KMS-11 (cell line): ENCODE measurements around the gene API5.

Experiments used
- H2AFZ ChIP-seq: fragments of 200-600 bp; sonication (generic); 2 replicates; pipeline ENCODE4 v1.6.1; 2016; ENCODE audit warnings: antibody characterized with exemption, mixed run types, low read depth
- H3K27ac ChIP-seq: fragments of 200-600 bp; sonication (generic); 2 replicates; pipeline ENCODE4 v1.6.1; 2016; ENCODE audit warnings: mild to moderate bottlenecking, mixed run types
- H3K27me3 ChIP-seq: fragments of 200-600 bp; sonication (generic); 2 replicates; pipeline ENCODE4 v1.6.1; 2017; ENCODE audit warnings: mild to moderate bottlenecking, low read depth, mixed run types, moderate library complexity; ENCODE audit not compliant: insufficient read depth
- H3K36me3 ChIP-seq: fragments of 200-600 bp; sonication (generic); 2 replicates; pipeline ENCODE4 v1.6.1; 2017; ENCODE audit warnings: mild to moderate bottlenecking, mixed run types; ENCODE audit not compliant: insufficient read depth
- H3K4me1 ChIP-seq: fragments of 200-600 bp; sonication (generic); 2 replicates; pipeline ENCODE4 v1.6.1; 2016; ENCODE audit warnings: mild to moderate bottlenecking, low read depth, mixed run types; ENCODE audit not compliant: poor library complexity, severe bottlenecking
- H3K4me2 ChIP-seq: fragments of 200-600 bp; sonication (generic); 2 replicates; pipeline ENCODE4 v1.7.0; 2016; ENCODE audit warnings: mild to moderate bottlenecking, mixed run types
- H3K4me3 ChIP-seq: fragments of 200-600 bp; sonication (generic); IDR thresholded peaks from 2 replicates; pipeline ENCODE4 v1.6.1; 2017; ENCODE audit warnings: low read depth, low read length, mixed read lengths; ENCODE audit not compliant: insufficient read depth
- H3K79me2 ChIP-seq: fragments of 200-600 bp; sonication (generic); 2 replicates; pipeline ENCODE4 v1.6.1; 2016; ENCODE audit warnings: low read depth, mixed run types; ENCODE audit not compliant: insufficient read depth
- H3K9ac ChIP-seq: fragments of 200-600 bp; sonication (generic); 2 replicates; pipeline ENCODE4 v1.6.1; 2016; ENCODE audit warnings: mild to moderate bottlenecking, mixed run types
- H4K20me1 ChIP-seq: fragments of 200-600 bp; sonication (generic); 2 replicates; pipeline ENCODE4 v1.6.1; 2016; ENCODE audit warnings: mild to moderate bottlenecking, mixed run types; ENCODE audit not compliant: insufficient read depth
- TF ChIP-seq, protein P1 (sequence below): fragments of 200-600 bp; sonication (generic); conservative IDR thresholded peaks from 2 replicates; pipeline ENCODE4 v1.6.1; 2017; ENCODE audit warnings: low read depth, mild to moderate bottlenecking, antibody characterized with exemption, low read length, moderate library complexity, mixed read lengths

API5 gene

GRCh38 chr11:43311791-43312607, at the start of gene API5:
Gene API5, plus strand, starts transcription at chr11:43311996. Its CDS starts 132 bp downstream, at chr11:43312128.
- TF ChIP-seq, protein P1, sequence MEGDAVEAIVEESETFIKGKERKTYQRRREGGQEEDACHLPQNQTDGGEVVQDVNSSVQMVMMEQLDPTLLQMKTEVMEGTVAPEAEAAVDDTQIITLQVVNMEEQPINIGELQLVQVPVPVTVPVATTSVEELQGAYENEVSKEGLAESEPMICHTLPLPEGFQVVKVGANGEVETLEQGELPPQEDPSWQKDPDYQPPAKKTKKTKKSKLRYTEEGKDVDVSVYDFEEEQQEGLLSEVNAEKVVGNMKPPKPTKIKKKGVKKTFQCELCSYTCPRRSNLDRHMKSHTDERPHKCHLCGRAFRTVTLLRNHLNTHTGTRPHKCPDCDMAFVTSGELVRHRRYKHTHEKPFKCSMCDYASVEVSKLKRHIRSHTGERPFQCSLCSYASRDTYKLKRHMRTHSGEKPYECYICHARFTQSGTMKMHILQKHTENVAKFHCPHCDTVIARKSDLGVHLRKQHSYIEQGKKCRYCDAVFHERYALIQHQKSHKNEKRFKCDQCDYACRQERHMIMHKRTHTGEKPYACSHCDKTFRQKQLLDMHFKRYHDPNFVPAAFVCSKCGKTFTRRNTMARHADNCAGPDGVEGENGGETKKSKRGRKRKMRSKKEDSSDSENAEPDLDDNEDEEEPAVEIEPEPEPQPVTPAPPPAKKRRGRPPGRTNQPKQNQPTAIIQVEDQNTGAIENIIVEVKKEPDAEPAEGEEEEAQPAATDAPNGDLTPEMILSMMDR: peak; percentile 74
- no peaks in the 10 kb centered on the region for H3K36me3 ChIP-seq
- peaks cover 50% of the 10 kb centered on the region for H3K79me2 ChIP-seq
- H3K4me1 ChIP-seq: peaks cover 40% of the 10 kb centered on the region
- no peak within 1 kb of the TSS for H3K4me3 ChIP-seq
- peak within 1 kb of the TSS; percentile 85 for H2AFZ ChIP-seq
- H4K20me1 ChIP-seq: peaks cover 13% of the 10 kb centered on the region
- no peaks in the 10 kb centered on the region for H3K27me3 ChIP-seq
- H3K9ac ChIP-seq: peak within 1 kb of the TSS; percentile 75
- H3K4me2 ChIP-seq: peak within 1 kb of the TSS; percentile 100
- peak within 1 kb of the TSS; percentile 81 for H3K27ac ChIP-seq

DNA sequence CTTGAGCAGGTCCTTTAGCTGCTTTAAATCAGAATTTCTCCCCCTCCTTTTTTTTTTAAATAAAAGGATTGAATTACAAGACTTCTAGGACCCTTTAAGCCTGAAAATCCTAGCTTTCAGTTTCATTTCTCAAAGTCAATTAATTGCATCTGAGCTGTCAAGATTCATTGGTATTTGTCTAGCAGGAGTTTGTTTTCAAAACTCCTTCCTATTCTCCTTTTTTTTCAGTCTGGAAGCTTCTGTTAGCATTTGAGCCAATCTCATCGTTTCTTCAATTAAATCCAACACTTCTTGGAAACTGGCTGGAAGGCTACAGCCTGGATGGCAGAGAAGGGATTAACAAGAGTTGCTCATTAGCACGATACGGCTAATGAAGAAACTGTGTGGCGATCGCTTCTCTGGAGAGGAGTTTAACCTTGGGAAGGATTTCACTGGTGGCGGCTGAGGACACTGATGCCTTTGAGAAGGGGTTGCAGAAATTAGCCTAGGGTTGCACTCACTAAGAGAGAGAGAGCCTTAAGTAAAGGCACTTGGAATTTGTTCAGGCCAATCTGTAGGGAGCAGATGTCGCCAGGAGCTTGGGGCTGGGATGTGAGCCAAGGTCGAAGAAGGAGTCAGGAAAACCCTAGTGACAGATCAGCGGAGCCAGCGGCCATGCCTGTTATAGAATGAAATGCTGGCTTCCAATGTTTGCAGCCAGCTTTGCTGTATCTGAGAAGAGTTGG, 43.8 kb upstream of the API5 start:
- no peaks in the 10 kb centered on the region for H3K36me3 ChIP-seq
- H3K4me3 ChIP-seq: no peak overlapping the region

GRCh38 chr11:43268786-43269185, 43.0 kb upstream of the API5 start:
- H3K4me3 ChIP-seq: no peak overlapping the region
- H2AFZ ChIP-seq: no peak overlapping the region
- H4K20me1 ChIP-seq: no peaks in the 10 kb centered on the region
- no peaks in the 10 kb centered on the region for H3K36me3 ChIP-seq
- no peaks in the 10 kb centered on the region for H3K79me2 ChIP-seq
- no peak overlapping the region for H3K9ac ChIP-seq
- H3K4me2 ChIP-seq: no peak overlapping the region
- H3K27ac ChIP-seq: no peak overlapping the region
- TF ChIP-seq, protein P1: no peak
- H3K27me3 ChIP-seq: no peaks in the 10 kb centered on the region
- no peaks in the 10 kb centered on the region for H3K4me1 ChIP-seq

More for the DNA sequence above, 43.8 kb upstream of the API5 start:
- Histone ChIP-seq H4K20me1 (no peaks in the 10 kb centered on the region), H2AFZ (no peak overlapping the region), H3K27me3 (no peaks in the 10 kb centered on the region), H3K79me2 (no peaks in the 10 kb centered on the region), H3K9ac (no peak overlapping the region), H3K4me1 (no peaks in the 10 kb centered on the region), H3K4me2 (no peak overlapping the region), H3K27ac (no peak overlapping the region)
- TF ChIP-seq, protein P1: no peak

- H3K36me3 ChIP-seq: no peaks in the 10 kb centered on the region
- H3K27ac ChIP-seq: no peak overlapping the region
- H3K4me2 ChIP-seq: no peak overlapping the region
- TF ChIP-seq, protein P1: no peak
- no peak overlapping the region for H2AFZ ChIP-seq
- H3K79me2 ChIP-seq: no peaks in the 10 kb centered on the region
- no peaks in the 10 kb centered on the region for H3K4me1 ChIP-seq
- H3K4me3 ChIP-seq: no peak overlapping the region
- H3K27me3 ChIP-seq: no peaks in the 10 kb centered on the region
- H3K9ac ChIP-seq: no peak overlapping the region
- no peaks in the 10 kb centered on the region for H4K20me1 ChIP-seq
These were observed 42.4 kb upstream of the API5 start for GRCh38 chr11:43269254-43269918.
